GM18868 (cell line): ENCODE results near the gene GNA15.

Source experiments
- ATAC-seq: cut with Tn5 transposase; IDR thresholded peaks from one replicate; pipeline ENCODE4 v1.9.1; 2021; ENCODE audit warnings: mild to moderate bottlenecking, moderate library complexity; ENCODE audit not compliant: unreplicated experiment

The GNA15 gene

GRCh38 chr19:3106509-3107141 is 29.2 kb upstream of the GNA15 start:
- ATAC-seq = no peak

- no peak for ATAC-seq
These were observed 28.2 kb upstream of the GNA15 start for GRCh38 chr19:3107658-3108057.

GRCh38 chr19:3108775-3109174 is 27.1 kb upstream of the GNA15 start:
- ATAC-seq = no peak

- no peak for ATAC-seq
These were observed 26.3 kb upstream of the GNA15 start for GRCh38 chr19:3109491-3109890.

- no peak for ATAC-seq
These were observed 25.6 kb upstream of the GNA15 start for GRCh38 chr19:3110126-3110825.

- no peak for ATAC-seq
These were observed 24.1 kb upstream of the GNA15 start for GRCh38 chr19:3111586-3112247.

- ATAC-seq = no peak
These were observed 23.3 kb upstream of the GNA15 start for GRCh38 chr19:3112375-3113099.

GRCh38 chr19:3113100-3114017 is 22.5 kb upstream of the GNA15 start:
- ATAC-seq = no peak

- no peak for ATAC-seq
These were observed 21.7 kb upstream of the GNA15 start for GRCh38 chr19:3114018-3114726.

- no peak for ATAC-seq
These were observed 21.0 kb upstream of the GNA15 start for GRCh38 chr19:3114811-3115210.

GRCh38 chr19:3115411-3115810 is 20.4 kb upstream of the GNA15 start:
- ATAC-seq = no peak

- ATAC-seq = no peak
These were observed 19.8 kb upstream of the GNA15 start for GRCh38 chr19:3115916-3116602.

- ATAC-seq = no peak
These were observed 19.2 kb upstream of the GNA15 start for GRCh38 chr19:3116621-3117020.

- no peak for ATAC-seq
These were observed 18.1 kb upstream of the GNA15 start for GRCh38 chr19:3117716-3118115.

- no peak for ATAC-seq
These were observed 17.4 kb upstream of the GNA15 start for GRCh38 chr19:3118232-3119070.

- no peak for ATAC-seq
These were observed 16.7 kb upstream of the GNA15 start for GRCh38 chr19:3119071-3119595.

- ATAC-seq = no peak
These were observed 16.0 kb upstream of the GNA15 start for GRCh38 chr19:3119693-3120380.
